Osteoblast (primary cell): ENCODE results near the gene SERINC3. TPM values are rescaled to one million over a fixed set of nuclear protein-coding genes. Genes with fewer than 3 reads are reported as not detected.
A peak's percentile ranks its signal among the peaks of the same experiment; 100 is the strongest.

Source experiments
- DNase-seq: peaks from one replicate; pipeline ENCODE4 v3.0.0; 2011; ENCODE audit warnings: low spot score, mixed read lengths; ENCODE audit not compliant: insufficient read length; ENCODE audit errors: missing footprints
- H2AFZ ChIP-seq: 2 replicates; pipeline ENCODE4 v1.6.0; 2011; ENCODE audit warnings: mild to moderate bottlenecking, low read length
- H3K27ac ChIP-seq: 2 replicates; pipeline ENCODE4 v1.5.1; 2011; ENCODE audit warnings: mild to moderate bottlenecking, low read depth, low read length, moderate library complexity
- H3K27me3 ChIP-seq: 2 replicates; pipeline ENCODE4 v1.6.0; 2012; ENCODE audit warnings: mild to moderate bottlenecking, control low read depth, inconsistent platforms, low read length, moderate library complexity; ENCODE audit not compliant: insufficient read depth
- H3K36me3 ChIP-seq: 2 replicates; pipeline ENCODE4 v1.5.1; 2011; ENCODE audit warnings: mild to moderate bottlenecking, low read length, control low read depth, moderate library complexity; ENCODE audit not compliant: insufficient read depth
- H3K4me1 ChIP-seq: 2 replicates; pipeline ENCODE4 v1.5.1; 2011; ENCODE audit warnings: mild to moderate bottlenecking, low read length, control low read depth, moderate library complexity; ENCODE audit not compliant: insufficient read depth
- H3K4me2 ChIP-seq: 2 replicates; pipeline ENCODE4 v1.6.0; 2011; ENCODE audit warnings: mild to moderate bottlenecking, low read length; ENCODE audit not compliant: insufficient read depth
- H3K4me3 ChIP-seq: fragments of 200-600 bp; sonication (generic); 3 replicates; pipeline ENCODE4 v1.5.1; 2012; ENCODE audit warnings: mild to moderate bottlenecking, low read length, inconsistent platforms; ENCODE audit not compliant: insufficient read depth
- H3K79me2 ChIP-seq: 2 replicates; pipeline ENCODE4 v1.6.0; 2012; ENCODE audit warnings: mild to moderate bottlenecking, low read length, control low read depth, inconsistent platforms; ENCODE audit not compliant: insufficient read depth
- H3K9me3 ChIP-seq: 2 replicates; pipeline ENCODE4 v1.5.1; 2011; ENCODE audit warnings: low read depth, low read length, control low read depth
- H4K20me1 ChIP-seq: 2 replicates; pipeline ENCODE4 v1.6.0; 2012; ENCODE audit warnings: mild to moderate bottlenecking, low read length, control low read depth; ENCODE audit not compliant: insufficient read depth
- CTCF ChIP-seq: IDR thresholded peaks from 2 replicates; pipeline ENCODE4 v1.5.1; 2011; ENCODE audit warnings: mild to moderate bottlenecking, low read depth, low read length, moderate library complexity; ENCODE audit errors: extremely low read depth
- total RNA-seq: library from RNA; depleted of rRNA; stranded (reverse); fragments of >200 nt; gene quantifications from 2 replicates; pipeline ENCODE4 v1.2.3, GENCODE V29; 2012

The SERINC3 gene
- total RNA-seq, 1 donor, result 167 TPM

GRCh38 chr20:44502968-44503367 lies 18.9 kb downstream of the SERINC3 start:
- peaks cover 77% of the 10 kb centered on the region for H3K36me3 ChIP-seq

GRCh38 chr20:44501448-44501847 lies 20.4 kb downstream of the SERINC3 start:
- Histone ChIP-seq H3K4me1 (peaks cover 30% of the 10 kb centered on the region), H3K27me3 (no peaks in the 10 kb centered on the region), H2AFZ (no peak overlapping the region), H3K36me3 (peaks cover 69% of the 10 kb centered on the region), H3K79me2 (peaks cover 25% of the 10 kb centered on the region), H3K4me2 (no peak overlapping the region), H3K4me3 (no peak overlapping the region), H4K20me1 (no peaks in the 10 kb centered on the region), H3K27ac (peak overlapping the region; percentile 89), H3K9me3 (no peaks in the 10 kb centered on the region)
- no peak for DNase-seq
- no peak for TF ChIP-seq CTCF

More at GRCh38 chr20:44502968-44503367, 18.9 kb downstream of the SERINC3 start:
- DNase-seq, result no peak
- Histone ChIP-seq H3K27ac (peak overlapping the region; percentile 89), H3K79me2 (peaks cover 28% of the 10 kb centered on the region), H4K20me1 (no peaks in the 10 kb centered on the region), H3K27me3 (no peaks in the 10 kb centered on the region), H3K4me2 (no peak overlapping the region), H3K9me3 (no peaks in the 10 kb centered on the region), H3K4me3 (no peak overlapping the region), H2AFZ (no peak overlapping the region), H3K4me1 (peaks cover 15% of the 10 kb centered on the region)
- TF ChIP-seq CTCF, result no peak

GRCh38 chr20:44500221-44500620 lies 21.6 kb downstream of the SERINC3 start:
- H3K36me3 ChIP-seq, result peaks cover 70% of the 10 kb centered on the region
- no peak for TF ChIP-seq CTCF
- peaks cover 25% of the 10 kb centered on the region for H3K79me2 ChIP-seq
- no peaks in the 10 kb centered on the region for H4K20me1 ChIP-seq
- no peaks in the 10 kb centered on the region for H3K9me3 ChIP-seq
- H3K4me1 ChIP-seq, result peaks cover 43% of the 10 kb centered on the region
- H3K27ac ChIP-seq, result peak overlapping the region; percentile 89
- H3K4me2 ChIP-seq, result no peak overlapping the region
- no peak overlapping the region for H3K4me3 ChIP-seq
- H3K27me3 ChIP-seq, result no peaks in the 10 kb centered on the region
- no peak for DNase-seq
- H2AFZ ChIP-seq, result no peak overlapping the region

GRCh38 chr20:44497761-44498160 lies 24.1 kb downstream of the SERINC3 start:
- Histone ChIP-seq H3K27me3 (no peaks in the 10 kb centered on the region), H4K20me1 (no peaks in the 10 kb centered on the region), H3K4me2 (no peak overlapping the region), H3K4me1 (peaks cover 61% of the 10 kb centered on the region), H3K9me3 (no peaks in the 10 kb centered on the region), H3K4me3 (no peak overlapping the region), H2AFZ (no peak overlapping the region), H3K79me2 (peaks cover 22% of the 10 kb centered on the region), H3K27ac (peak overlapping the region; percentile 100), H3K36me3 (peaks cover 62% of the 10 kb centered on the region)
- no peak for DNase-seq
- TF ChIP-seq CTCF, result no peak
